GM19239 (cell line): Measurements from ENCODE around the gene LRRC37A3.
A peak's percentile ranks its signal among the peaks of the same experiment; 100 is the strongest.
"Not testable (repeated sequence)": the region's sequence is repeated elsewhere in the genome, so short reads cannot be mapped to it uniquely, and the experiment has no call there.

Experiments
- DNase-seq: peaks from one replicate; pipeline ENCODE4 v3.0.0; 2011; ENCODE audit warnings: low spot score; ENCODE audit not compliant: insufficient read length
- FAIRE-seq: peaks from 2 replicates; lab custom pipeline; 2011; peaks lifted over from hg19 to GRCh38; lab: Jason Lieb, UNC

Gene LRRC37A3

GRCh38 chr17:64928701-64929100 lies 9.4 kb upstream of the LRRC37A3 start:
- not testable (repeated sequence) for FAIRE-seq, DNase-seq

- not testable (repeated sequence) for FAIRE-seq, DNase-seq
Observed at GRCh38 chr17:64927444-64927843, 8.2 kb upstream of the LRRC37A3 start.

- DNase-seq, FAIRE-seq: not testable (repeated sequence)
Observed at GRCh38 chr17:64926430-64926829, 7.2 kb upstream of the LRRC37A3 start.

GRCh38 chr17:64925244-64925643 lies 6.0 kb upstream of the LRRC37A3 start:
- not testable (repeated sequence) for FAIRE-seq, DNase-seq

GRCh38 chr17:64923051-64923568 lies 3.8 kb upstream of the LRRC37A3 start:
- DNase-seq: not testable (repeated sequence)
- peak; percentile 87 for FAIRE-seq

GRCh38 chr17:64920419-64921172 lies 1.3 kb upstream of the LRRC37A3 start:
- FAIRE-seq: no peak
- DNase-seq: no peak

GRCh38 chr17:64920026-64920418 lies 744 bp upstream of the LRRC37A3 start:
- no peak for DNase-seq

GRCh38 chr17:64918842-64919288 lies 413 bp downstream of the LRRC37A3 start:
- not testable (repeated sequence) for DNase-seq, FAIRE-seq

More at GRCh38 chr17:64920026-64920418, 744 bp upstream of the LRRC37A3 start:
- no peak for FAIRE-seq

- not testable (repeated sequence) for FAIRE-seq, DNase-seq
Observed at GRCh38 chr17:64917540-64917939, 1.7 kb downstream of the LRRC37A3 start.

- FAIRE-seq, DNase-seq: not testable (repeated sequence)
Observed at GRCh38 chr17:64915244-64915643, 4.0 kb downstream of the LRRC37A3 start.

GRCh38 chr17:64910191-64910514 lies 9.1 kb downstream of the LRRC37A3 start:
- FAIRE-seq, DNase-seq: not testable (repeated sequence)

- FAIRE-seq, DNase-seq: not testable (repeated sequence)
Observed at GRCh38 chr17:64909511-64910190, 9.6 kb downstream of the LRRC37A3 start.

- not testable (repeated sequence) for FAIRE-seq, DNase-seq
Observed at GRCh38 chr17:64904069-64904468, 15.2 kb downstream of the LRRC37A3 start.

- not testable (repeated sequence) for FAIRE-seq
Observed at GRCh38 chr17:64897136-64897535, 22.1 kb downstream of the LRRC37A3 start.

GRCh38 chr17:64874210-64874609 lies 45.1 kb downstream of the LRRC37A3 start:
- DNase-seq, FAIRE-seq: not testable (repeated sequence)

More at GRCh38 chr17:64897136-64897535, 22.1 kb downstream of the LRRC37A3 start:
- not testable (repeated sequence) for DNase-seq

- not testable (repeated sequence) for FAIRE-seq, DNase-seq
Observed at GRCh38 chr17:64847504-64848466, 71.5 kb downstream of the LRRC37A3 start.

GRCh38 chr17:64846892-64847291 lies 72.4 kb downstream of the LRRC37A3 start:
- not testable (repeated sequence) for DNase-seq, FAIRE-seq

GRCh38 chr17:64843918-64844317 lies 75.4 kb downstream of the LRRC37A3 start:
- not testable (repeated sequence) for FAIRE-seq, DNase-seq

GRCh38 chr17:64842900-64843299 lies 76.4 kb downstream of the LRRC37A3 start:
- not testable (repeated sequence) for FAIRE-seq, DNase-seq
